B cell (primary cell): ENCODE data around the gene NOL6. TPM values are rescaled to one million over a fixed set of nuclear protein-coding genes. Genes with fewer than 3 reads are reported as not detected.

ENCODE experiments used
- ATAC-seq: fragments of 200-7000 bp; cut with Tn5 transposase; one replicate; pipeline ENCODE4 v1.10.0; 2021; ENCODE audit warnings: low read depth, mild to moderate bottlenecking, moderate number of reproducible peaks, moderate library complexity
- CTCF ChIA-PET: fragments of 350-600 bp; sonication (Branson Sonifier 250); formaldehyde crosslinking; loops from one replicate; lab custom pipeline; 2021; ENCODE audit warnings: antibody characterized with exemption, inconsistent platforms; lab: Charles Lee
- POLR2A ChIA-PET: fragments of 350-600 bp; sonication (Branson Sonifier 250); formaldehyde crosslinking; loops from one replicate; lab custom pipeline; 2021; ENCODE audit warnings: antibody characterized with exemption; lab: Charles Lee
- DNase-seq: peaks from one replicate; pipeline ENCODE4 v3.0.0; 2013
- H2AFZ ChIP-seq: 2 replicates; pipeline ENCODE4 v1.6.1; 2012; ENCODE audit warnings: mild to moderate bottlenecking, low read depth, low read length; ENCODE audit not compliant: insufficient read depth, poor library complexity, severe bottlenecking
- H3K27ac ChIP-seq, 2 donors: 1 replicate in 1 of 2; 2 replicates in 1 of 2; pipeline ENCODE4 v1.5.1; 2012 to 2013; ENCODE audit warnings: low read length in 2 of 2, mild to moderate bottlenecking in 2 of 2, moderate library complexity in 1 of 2
- H3K27me3 ChIP-seq, 4 experiments: fragments of 200-600 bp in 1 of 4; sonication (generic) in 1 of 4; replicated peaks in 1 of 4; 1 replicate in 2 of 4; 2 replicates in 2 of 4; pipeline versions ENCODE4 v1.6.1 to v1.7.0; 2013 to 2016; ENCODE audit warnings: low read length in 3 of 4, mild to moderate bottlenecking in 2 of 4, mixed read lengths in 1 of 4, moderate library complexity in 1 of 4; ENCODE audit not compliant: insufficient read depth in 4 of 4, control insufficient read depth in 3 of 4; ENCODE audit errors: control extremely low read depth in 1 of 4
- H3K36me3 ChIP-seq, 2 experiments: replicated peaks in 1 of 2; 1 replicate in 1 of 2; 2 replicates in 1 of 2; pipeline versions ENCODE4 v1.6.1 to v1.7.1; 2013; ENCODE audit warnings: low read length in 1 of 2; ENCODE audit not compliant: insufficient read depth in 2 of 2, control insufficient read depth in 1 of 2; ENCODE audit errors: control extremely low read depth in 1 of 2, extremely low read depth in 1 of 2
- H3K4me1 ChIP-seq, 2 donors: fragments of 200-600 bp in 1 of 2; sonication (generic) in 1 of 2; 1 replicate in 1 of 2; 2 replicates in 1 of 2; pipeline versions ENCODE4 v1.5.1 to v1.6.1; 2013 to 2017; ENCODE audit warnings: low read length in 2 of 2; ENCODE audit not compliant: control insufficient read depth in 2 of 2, insufficient read depth in 2 of 2
- H3K4me2 ChIP-seq: replicated peaks from 2 replicates; pipeline ENCODE3; 2012; ENCODE audit warnings: mild to moderate bottlenecking, low read depth, low read length; ENCODE audit not compliant: poor library complexity, severe bottlenecking
- H3K4me3 ChIP-seq, 5 experiments: fragments of 200-600 bp in 1 of 5; sonication (generic) in 1 of 5; 1 replicate in 3 of 5; 2 replicates in 2 of 5; pipeline versions ENCODE4 v1.5.1 to v1.7.0; 2011 to 2016; ENCODE audit warnings: low read length in 4 of 5, mild to moderate bottlenecking in 4 of 5, low read depth in 2 of 5, control low read depth in 1 of 5, moderate library complexity in 1 of 5; ENCODE audit not compliant: insufficient read depth in 1 of 5; ENCODE audit errors: control extremely low read depth in 1 of 5, extremely low read depth in 1 of 5
- H3K79me2 ChIP-seq: fragments of 200-600 bp; sonication (generic); one replicate; pipeline ENCODE4 v1.6.0; 2016; ENCODE audit warnings: low read length; ENCODE audit not compliant: control insufficient read depth, insufficient read depth
- H3K9ac ChIP-seq: fragments of 200-600 bp; sonication (generic); 2 replicates; pipeline ENCODE4 v1.6.1; 2017; ENCODE audit warnings: mild to moderate bottlenecking, low read length, moderate library complexity
- H3K9me3 ChIP-seq, 3 donors: one replicate each; pipeline versions ENCODE4 v1.6.1 to v1.7.1; 2013; ENCODE audit warnings: low read length in 2 of 3; ENCODE audit not compliant: control insufficient read depth in 2 of 3, insufficient read depth in 1 of 3; ENCODE audit errors: control extremely low read depth in 1 of 3
- H4K20me1 ChIP-seq: 2 replicates; pipeline ENCODE4 v1.6.0; 2012; ENCODE audit warnings: mild to moderate bottlenecking, low read length; ENCODE audit not compliant: insufficient read depth, control insufficient read depth, poor library complexity, severe bottlenecking
- H3K27ac Mint-ChIP-seq: one replicate; pipeline ENCODE4 v1.8.0; 2021; ENCODE audit warnings: mixed read lengths
- H3K27me3 Mint-ChIP-seq: one replicate; pipeline ENCODE4 v1.8.0; 2021; ENCODE audit warnings: mixed read lengths
- H3K4me1 Mint-ChIP-seq: one replicate; pipeline ENCODE4 v1.8.0; 2021; ENCODE audit warnings: mixed read lengths
- H3K4me3 Mint-ChIP-seq: one replicate; pipeline ENCODE4 v1.8.0; 2021; ENCODE audit warnings: mixed read lengths
- H3K9me3 Mint-ChIP-seq: one replicate; pipeline ENCODE4 v1.8.0; 2022; ENCODE audit warnings: mixed read lengths; ENCODE audit not compliant: insufficient read depth
- CTCF ChIP-seq: fragments of 200-600 bp; IDR thresholded peaks from one replicate; pipeline ENCODE4 v1.8.0; 2022; ENCODE audit warnings: antibody characterized with exemption, mild to moderate bottlenecking
- EZH2 ChIP-seq: IDR thresholded peaks from 2 replicates; pipeline ENCODE4 v1.6.1; 2012; ENCODE audit warnings: borderline replicate concordance, low read depth, mild to moderate bottlenecking, moderate library complexity, low read length; ENCODE audit not compliant: insufficient read depth, poor library complexity, severe bottlenecking
- WGBS: methylation state at CpG from one replicate; pipeline ENCODE4 v1.1.5; 2013; ENCODE audit warnings: missing lambda C conversion rate; ENCODE audit not compliant: insufficient coverage; 5-methylcytosine and 5-hydroxymethylcytosine counted together
- intact Hi-C: fragments of 100-400 bp; cut with micrococcal nuclease; formaldehyde crosslinking; loops from one replicate; pipeline ENCODE4 v1.10.0; 2022
- polyA plus RNA-seq: library from polyadenylated mRNA; depleted of rRNA; stranded (reverse); fragments of >200 nt; gene quantifications from 2 replicates; pipeline ENCODE4 v1.2.3, GENCODE V29; 2012
- total RNA-seq, 2 donors: library from RNA; stranded (reverse); fragments of 120-200 nt in 1 of 2; gene quantifications; 1 replicate in 1 of 2; 2 replicates in 1 of 2; pipeline versions ENCODE4 v1.2.3 to v1.2.4, GENCODE V29; 2013 to 2022

NOL6 gene
- total and polyA plus RNA-seq, 2 donors (not counting 1 experiment from before 2014, with no cell fraction given), result 31.8 to 40.1 TPM

- Mint-ChIP-seq H3K27me3 (no peaks in the 10 kb centered on the region), H3K4me1 (peaks cover 28% of the 10 kb centered on the region), H3K4me3 (no peak overlapping the region), H3K9me3 (no peaks in the 10 kb centered on the region), H3K27ac (no peak overlapping the region)
- WGBS, result 92% methylated on average over 6 of the region's 6 CpGs
- TF ChIP-seq CTCF (no peak), EZH2 (no peak)
- Histone ChIP-seq H3K9me3 (no peaks in the 10 kb centered on the region), H4K20me1 (peaks cover 9% of the 10 kb centered on the region), H3K4me3 (no peak overlapping the region), H3K36me3 (peaks cover 0 to 64% of the 10 kb centered on the region in 2 experiments), H3K27ac (no peak overlapping the region), H2AFZ (no peak overlapping the region), H3K27me3 (no peaks in the 10 kb centered on the region), H3K9ac (no peak overlapping the region), H3K79me2 (peaks cover 27% of the 10 kb centered on the region), H3K4me1 (peaks cover 17 to 22% of the 10 kb centered on the region in 2 donors), H3K4me2 (no peak overlapping the region)
- no peak for ATAC-seq
- intact Hi-C loops, result loop anchor here (5.0 to 10.0 kb wide), 5 partner anchors 205 to 905 kb away; partner anchors contain the start of genes BAG1, CHMP5, DNAJA1 and KIF24
- POLR2A ChIA-PET, result no interaction called here
- no peak for DNase-seq
- CTCF ChIA-PET, result interaction anchor here (0.6 kb wide), 1 partner anchor 37 kb away, joined by 3 read pairs; no protein-coding TSS in a partner anchor
Observed at GRCh38 chr9:33469891-33470290, 3.8 kb downstream of the NOL6 start.

- peaks cover 13 to 18% of the 10 kb centered on the region in 2 donors for H3K4me1 ChIP-seq
- ChIA-PET POLR2A (no interaction called here), CTCF (interaction anchor here (0.9 to 3.4 kb wide), 2 partner anchors 182 to 919 kb away, joined by 3 to 24 read pairs; no protein-coding TSS in a partner anchor)
- peaks cover 0 to 73% of the 10 kb centered on the region in 2 experiments for H3K36me3 ChIP-seq
- no peaks in the 10 kb centered on the region for H3K27me3 ChIP-seq
- H3K9me3 ChIP-seq, result no peaks in the 10 kb centered on the region
- peaks cover 27% of the 10 kb centered on the region for H3K79me2 ChIP-seq
- intact Hi-C loops, result no loop called here
- no peaks in the 10 kb centered on the region for H3K9me3 Mint-ChIP-seq
- H3K27ac ChIP-seq, result no peak overlapping the region
- H3K27ac Mint-ChIP-seq, result no peak overlapping the region
- peaks cover 26% of the 10 kb centered on the region for H3K4me1 Mint-ChIP-seq
- 98% methylated on average over 17 of the region's 21 CpGs for WGBS
- H2AFZ ChIP-seq, result no peak overlapping the region
- H3K9ac ChIP-seq, result no peak overlapping the region
- H3K4me3 Mint-ChIP-seq, result no peak overlapping the region
- peaks cover 9% of the 10 kb centered on the region for H4K20me1 ChIP-seq
- no peak for DNase-seq
- H3K4me3 ChIP-seq, result no peak overlapping the region
- no peaks in the 10 kb centered on the region for H3K27me3 Mint-ChIP-seq
- ATAC-seq, result no peak
- TF ChIP-seq EZH2, result no peak
- TF ChIP-seq CTCF, result no peak
- no peak overlapping the region for H3K4me2 ChIP-seq
Observed at GRCh38 chr9:33468797-33469621, 4.7 kb downstream of the NOL6 start.
